Ovary (tissue), 3 donors: ENCODE results near the gene COPA.

ENCODE experiments used
- CTCF ChIP-seq, 3 donors: fragments of 450-650 bp in 2 of 3; fragments of 200-600 bp in 1 of 3; IDR thresholded peaks; one replicate each; pipeline versions ENCODE4 v1.5.1 to v1.8.0; 2016 to 2022; ENCODE audit warnings: antibody characterized with exemption in 3 of 3, mild to moderate bottlenecking in 1 of 3
- POLR2A ChIP-seq: fragments of 450-650 bp; IDR thresholded peaks from one replicate; pipeline ENCODE4 v1.6.1; 2017; ENCODE audit warnings: antibody characterized with exemption, mild to moderate bottlenecking, moderate library complexity
- donor health status: DM: no; HTN: no; CAD: no.

DNA sequence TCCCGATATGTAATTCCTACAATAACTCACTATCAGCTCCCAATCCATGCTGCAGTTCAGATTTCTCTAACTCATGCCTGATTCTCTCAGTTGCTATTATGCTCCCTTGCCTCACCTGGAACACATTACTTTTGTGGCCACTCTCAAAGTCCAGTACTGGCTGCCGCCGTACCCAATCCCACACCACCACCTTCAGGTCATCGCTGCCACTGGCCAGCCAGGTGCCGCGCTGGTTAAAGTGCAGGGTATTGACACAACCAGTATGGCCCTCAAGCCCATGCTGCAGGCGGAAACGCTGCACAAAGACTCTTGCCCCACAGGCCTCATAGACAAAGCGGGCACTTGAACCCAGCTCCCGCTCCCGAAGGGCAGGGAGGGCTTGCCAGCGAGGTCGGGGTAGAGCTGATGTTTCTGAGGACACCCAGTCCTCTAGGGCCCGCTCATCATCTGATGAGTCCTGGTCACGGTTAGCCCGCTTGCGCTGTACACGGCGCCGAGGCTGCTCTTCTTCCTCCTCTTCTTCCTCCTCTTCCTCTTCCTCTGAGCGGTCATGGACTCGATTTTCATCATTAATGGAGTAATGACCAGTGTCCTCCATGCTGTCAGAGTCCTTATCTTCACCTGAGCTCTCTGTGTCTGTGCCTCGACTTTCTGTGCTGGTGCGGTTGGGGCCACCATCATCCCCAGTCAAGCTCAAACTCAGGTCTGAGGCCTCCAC lies 103.3 kb downstream of the COPA start:
- no peak for TF ChIP-seq CTCF (IDR thresholded peaks at IDR 0.05)
- no peak for TF ChIP-seq POLR2A
